ENCODE measurements around the gene FCSK. TPM values are rescaled to one million over a fixed set of nuclear protein-coding genes. Genes with fewer than 3 reads are reported as not detected.

The FCSK gene
- total and polyA plus RNA-seq, 8 donors = 5.8 to 92.7 (median 12.8) TPM

- Histone ChIP-seq H3K4me1 (peaks cover 57 to 95% (median 72%) of the 10 kb centered on the region in 4 donors), H3K36me3 (no peaks in the 10 kb centered on the region), H3K4me3 (no peak overlapping the region), H3K9me3 (no peaks in the 10 kb centered on the region), H3K27me3 (no peaks in the 10 kb centered on the region), H3K27ac (peak overlapping the region in 4 of 5 donors; percentile 49 to 91 (median 58))
- no peak for DNase-seq
- 72 to 87% (median 78%) methylated on average over 4 to 5 of the region's 5 CpGs for WGBS, 5 donors
- no peak for TF ChIP-seq CTCF (IDR thresholded peaks at IDR 0.05)
- intact Hi-C loops (cut with DNase I; ENCODE audit: low total_unique reads) = no loop called here
These were observed 24.3 kb upstream of the FCSK start for GRCh38 chr16:70429888-70430666.

- DNase-seq = peak in 1 of 2 donors; percentile 81
- peaks cover 57 to 98% (median 72%) of the 10 kb centered on the region in 4 donors for H3K4me1 ChIP-seq
- no peaks in the 10 kb centered on the region for H3K9me3 ChIP-seq
- peak overlapping the region in 4 of 5 donors; percentile 47 to 91 (median 58) for H3K27ac ChIP-seq
- H3K36me3 ChIP-seq = no peaks in the 10 kb centered on the region
- H3K27me3 ChIP-seq = no peaks in the 10 kb centered on the region
- intact Hi-C loops (cut with DNase I; ENCODE audit: low total_unique reads) = no loop called here
- 47 to 63% (median 57%) methylated on average over 11 of the region's 11 CpGs for WGBS, 5 donors
- no peak overlapping the region for H3K4me3 ChIP-seq
- no peak for TF ChIP-seq EP300 (IDR thresholded peaks at IDR 0.05)
These were observed 23.5 kb upstream of the FCSK start for GRCh38 chr16:70430667-70431536.

- TF ChIP-seq EP300 (IDR thresholded peaks at IDR 0.05) = no peak
- no peak for TF ChIP-seq POLR2A (IDR thresholded peaks at IDR 0.05)
- Histone ChIP-seq H3K36me3 (no peaks in the 10 kb centered on the region), H3K4me1 (peaks cover 55 to 98% (median 80%) of the 10 kb centered on the region in 4 donors), H3K4me3 (no peak overlapping the region), H3K27ac (peak overlapping the region in 3 of 5 donors; percentile 40 to 69 (median 43)), H3K9me3 (no peaks in the 10 kb centered on the region), H3K27me3 (no peaks in the 10 kb centered on the region)
- peak in 1 of 2 donors; percentile 38 for DNase-seq
- intact Hi-C loops (cut with DNase I; ENCODE audit: low total_unique reads) = no loop called here
- 61 to 76% (median 70%) methylated on average over 3 of the region's 3 CpGs for WGBS, 5 donors
These were observed 22.1 kb upstream of the FCSK start for GRCh38 chr16:70432356-70432722.

- DNase-seq = peak in 1 of 2 donors; percentile 39
- WGBS, 5 donors = 37 to 61% (median 60%) methylated on average over 12 of the region's 12 CpGs
- Histone ChIP-seq H3K27ac (peak overlapping the region in 4 of 5 donors; percentile 40 to 69 (median 44)), H3K27me3 (no peaks in the 10 kb centered on the region), H3K9me3 (no peaks in the 10 kb centered on the region), H3K36me3 (no peaks in the 10 kb centered on the region), H3K4me3 (peak overlapping the region in 1 of 4 donors; percentile 3), H3K4me1 (peaks cover 55 to 98% (median 80%) of the 10 kb centered on the region in 4 donors)
- TF ChIP-seq EP300 (IDR thresholded peaks at IDR 0.05) = no peak
- intact Hi-C loops (cut with DNase I; ENCODE audit: low total_unique reads) = no loop called here
These were observed 21.5 kb upstream of the FCSK start for GRCh38 chr16:70432723-70433457.

- DNase-seq = peak in 1 of 2 donors; percentile 71
- intact Hi-C loops (cut with DNase I; ENCODE audit: low total_unique reads) = no loop called here
- Histone ChIP-seq H3K4me1 (peaks cover 55 to 98% (median 80%) of the 10 kb centered on the region in 4 donors), H3K9me3 (no peaks in the 10 kb centered on the region), H3K27ac (peak overlapping the region in 4 of 5 donors; percentile 40 to 69 (median 44)), H3K4me3 (peak overlapping the region in 1 of 4 donors; percentile 3), H3K36me3 (no peaks in the 10 kb centered on the region), H3K27me3 (no peaks in the 10 kb centered on the region)
- TF ChIP-seq CTCF (IDR thresholded peaks at IDR 0.05) (no peak), POLR2AphosphoS5 (IDR thresholded peaks at IDR 0.05) (peak in 2 of 3 donors; percentile 33 to 49)
- whole genome bisulfite sequencing, 5 donors = 46 to 67% (median 62%) methylated on average over 5 of the region's 5 CpGs
These were observed 20.8 kb upstream of the FCSK start for GRCh38 chr16:70433458-70434103.
